Measurements from ENCODE around the gene ZNF608.

Gene ZNF608

GRCh38 chr5:124755041-124755440 is 8.6 kb upstream of the ZNF608 start:
- DNase-seq (ENCODE audit: low read depth in 3 of 3): no peak

DNA sequence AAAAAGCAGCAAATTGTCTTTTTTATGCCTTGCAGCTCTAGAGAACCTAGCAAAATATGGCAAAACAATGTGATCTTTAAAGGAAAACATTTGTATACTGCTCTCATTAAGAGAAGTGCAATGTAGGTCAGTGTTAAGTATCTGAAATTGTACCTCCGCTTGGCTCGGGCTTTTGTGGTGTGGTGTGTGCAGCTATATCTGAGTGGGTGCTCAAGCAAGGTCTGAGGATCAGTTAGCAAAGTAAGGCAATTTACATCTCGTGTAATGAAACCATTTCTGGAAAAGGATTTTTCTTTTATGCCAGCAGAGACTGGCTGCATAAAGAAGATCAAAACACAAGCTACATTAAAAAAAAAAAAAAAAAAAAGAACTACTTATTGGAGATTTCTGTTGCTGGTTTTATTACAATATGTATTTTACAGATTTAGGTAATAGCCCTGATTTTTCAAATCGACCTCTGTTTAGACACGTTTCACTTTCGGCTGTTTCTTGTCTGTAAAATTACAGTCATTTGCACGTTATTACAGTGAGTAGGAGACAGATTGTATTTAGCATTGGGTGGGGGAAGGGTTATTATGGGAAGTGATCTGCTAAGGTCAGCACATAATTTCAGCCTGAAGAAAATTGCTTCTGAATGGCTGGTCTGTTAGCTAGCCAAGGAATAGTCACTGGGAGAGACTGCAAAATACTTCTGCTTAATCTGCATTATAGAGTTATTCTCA is 7.9 kb upstream of the ZNF608 start:
- DNase-seq (ENCODE audit: low read depth in 3 of 3): no peak

- no peak for DNase-seq (ENCODE audit: low read depth in 3 of 3)
These were observed 6.6 kb upstream of the ZNF608 start for GRCh38 chr5:124752854-124753720.

- no peak for DNase-seq (ENCODE audit: low read depth in 3 of 3)
These were observed 4.6 kb upstream of the ZNF608 start for GRCh38 chr5:124751031-124751430.

DNA sequence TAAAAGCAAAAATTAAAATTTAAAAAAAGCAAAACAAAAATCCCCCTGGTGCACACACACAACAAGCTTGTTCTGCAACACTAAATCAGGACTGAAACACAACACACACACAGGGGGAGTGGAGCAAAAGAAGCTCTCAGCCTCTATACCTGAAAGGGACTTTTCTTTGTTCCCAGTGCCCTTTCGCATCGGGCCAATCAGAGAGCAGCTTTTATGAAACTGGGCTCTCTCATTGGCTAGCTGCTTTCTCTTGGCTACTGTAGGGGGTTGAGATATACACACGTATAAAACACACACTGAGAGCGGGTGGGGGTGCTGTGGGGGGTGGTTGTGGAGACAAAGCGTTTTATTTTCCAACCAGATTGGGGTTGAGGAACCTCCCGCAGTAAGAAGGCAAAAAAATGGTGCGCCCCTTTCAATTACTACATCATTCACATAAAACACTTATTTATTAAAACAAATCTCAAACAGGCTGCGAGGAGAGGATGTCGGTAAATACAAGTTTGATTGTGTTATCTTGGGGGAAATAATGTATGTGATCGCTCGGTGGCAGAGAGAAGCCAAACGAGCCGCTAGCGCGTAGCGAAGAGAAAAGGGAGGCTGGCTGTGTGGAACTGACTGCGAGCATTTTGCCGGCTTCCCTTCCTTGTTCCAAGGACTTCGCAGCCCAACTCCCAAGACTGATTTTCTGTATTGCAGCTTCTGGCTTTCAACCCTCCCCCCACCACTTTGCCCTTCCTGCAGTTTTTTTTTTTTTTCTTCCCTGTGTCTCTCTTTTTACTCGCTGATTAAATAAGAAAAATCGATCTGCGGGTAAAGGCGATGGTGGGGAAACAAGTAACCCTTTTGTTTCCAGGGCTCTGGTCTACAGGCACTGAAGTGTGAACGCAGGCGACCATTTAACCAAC is 2.5 kb upstream of the ZNF608 start:
- no peak for DNase-seq (ENCODE audit: low read depth in 3 of 3)

DNA sequence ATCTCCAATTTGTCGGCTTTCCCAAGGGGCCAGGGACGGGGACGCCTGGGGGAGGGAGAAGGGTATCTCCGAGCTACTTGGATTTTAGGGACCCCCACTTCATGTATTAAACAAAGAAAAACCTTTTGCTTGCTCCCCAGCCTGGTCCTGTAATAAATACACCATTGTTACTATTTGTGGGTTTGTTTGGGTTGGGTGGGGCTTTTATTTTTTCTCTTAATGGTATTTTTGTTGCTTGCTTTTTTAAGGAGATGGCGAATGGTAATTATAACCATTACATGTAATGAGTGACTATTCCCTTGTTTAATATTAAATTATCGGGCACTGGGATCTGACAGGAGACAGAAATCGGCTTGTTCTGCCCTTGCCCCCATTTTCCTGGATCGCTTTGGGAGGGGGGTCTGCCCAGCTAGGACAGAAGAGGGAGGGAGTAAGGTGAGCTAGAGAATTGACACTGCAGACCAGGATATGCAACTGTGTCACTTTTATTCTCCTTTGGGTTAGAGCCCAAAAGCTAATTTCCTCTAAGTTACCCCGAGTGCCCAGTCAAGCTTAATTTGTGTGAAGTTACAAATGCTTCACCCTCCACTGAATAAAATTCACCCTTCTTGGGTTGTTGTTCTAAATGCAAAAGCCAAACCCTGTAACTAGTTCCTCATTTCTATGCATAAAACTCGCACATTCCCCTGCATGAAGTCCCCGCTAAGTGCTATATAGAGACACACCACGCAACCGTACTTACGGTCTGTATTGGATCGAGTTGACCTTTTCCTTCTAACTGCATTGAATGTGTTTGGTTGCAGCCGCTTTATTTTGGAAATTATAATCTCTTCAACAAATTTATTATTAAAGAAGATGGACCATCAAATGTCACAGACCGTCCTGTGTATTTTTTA is 1.6 kb upstream of the ZNF608 start:
- DNase-seq (ENCODE audit: low read depth in 3 of 3): no peak

DNA sequence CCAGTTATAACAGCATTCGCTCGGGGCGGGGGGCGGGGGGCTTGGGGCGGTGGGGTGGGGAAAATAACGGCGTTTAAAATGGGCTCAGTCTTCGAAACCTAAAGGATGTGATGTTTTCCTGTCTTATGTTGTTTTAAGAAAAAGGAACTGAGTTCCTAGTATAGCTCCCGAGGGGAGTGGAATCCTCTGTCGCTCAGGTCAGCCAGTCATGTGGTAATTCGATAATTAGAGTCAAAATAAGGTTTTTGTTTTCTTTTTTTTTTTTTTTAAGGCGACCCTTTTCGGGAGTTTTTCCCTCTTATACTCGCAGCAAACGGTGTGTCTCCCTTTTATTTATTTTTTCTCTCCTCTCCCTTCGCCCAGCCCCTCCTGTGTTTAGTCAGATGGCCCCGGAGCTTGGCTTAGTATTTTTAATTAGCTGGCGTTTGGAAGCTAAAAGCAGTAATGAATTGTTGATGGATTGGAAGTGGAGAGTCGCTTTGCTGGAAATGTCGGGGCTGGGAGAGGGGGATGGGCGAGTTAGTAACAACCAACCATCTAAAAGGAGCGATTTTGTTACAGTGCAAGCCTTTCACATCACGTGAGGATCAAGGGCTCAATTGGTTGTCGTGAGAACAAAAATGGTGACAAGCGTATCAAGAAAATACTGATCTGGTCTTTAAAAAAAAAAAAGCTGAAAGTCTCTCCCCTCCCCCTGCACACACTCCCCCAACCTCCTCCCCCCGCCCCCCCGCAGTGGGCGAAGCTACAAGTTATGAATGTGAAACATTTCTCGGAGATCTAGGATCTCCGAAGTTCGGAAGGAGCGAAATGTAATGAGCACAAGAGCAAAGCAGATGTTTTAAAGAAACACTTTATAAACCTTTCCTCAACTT is 714 bp upstream of the ZNF608 start:
- no peak for DNase-seq (ENCODE audit: low read depth in 3 of 3)

DNA sequence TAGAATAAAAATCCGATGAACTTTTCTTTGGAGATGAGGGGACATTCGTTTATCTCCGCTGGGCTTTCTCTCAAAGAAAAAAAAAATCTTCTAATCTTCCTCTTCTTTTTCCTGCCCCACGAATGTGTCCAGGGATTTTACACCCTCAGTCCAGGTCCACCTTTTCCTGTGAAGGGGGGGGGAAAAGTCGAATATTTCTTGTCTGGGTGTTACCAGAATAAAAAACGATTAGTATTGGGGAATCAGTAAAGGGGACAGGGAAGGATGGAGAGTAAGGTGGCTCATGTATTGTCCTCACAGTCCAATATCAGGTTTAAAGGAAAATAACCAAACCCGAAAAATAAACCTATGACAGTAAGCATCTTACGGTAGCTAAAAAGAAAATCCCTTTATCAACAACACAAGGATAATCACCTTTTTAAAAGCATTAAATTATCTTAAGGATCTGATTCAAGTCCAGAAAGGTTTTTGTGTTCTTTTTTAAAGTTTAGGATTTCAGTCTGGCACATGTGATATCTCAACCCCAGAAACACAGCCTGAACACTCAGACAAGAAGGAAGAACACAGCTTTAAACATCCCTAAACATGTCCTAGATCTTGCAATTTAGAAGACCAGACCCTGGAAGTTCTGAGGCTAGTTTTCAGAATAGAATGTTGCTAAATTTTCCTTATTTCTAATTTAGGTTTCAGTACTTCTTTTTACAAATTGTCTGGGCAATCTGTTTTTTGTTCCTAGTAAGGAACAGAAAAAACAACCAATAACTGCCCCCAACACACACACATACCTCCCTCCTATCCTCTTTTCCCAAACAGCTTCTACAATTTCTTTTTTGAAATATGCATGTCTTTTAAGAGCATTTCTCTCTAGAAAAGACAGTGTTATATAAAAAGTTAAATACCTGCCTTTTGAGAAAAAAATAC is 1.2 kb downstream of the ZNF608 start:
- DNase-seq (ENCODE audit: low read depth in 3 of 3): no peak

DNA sequence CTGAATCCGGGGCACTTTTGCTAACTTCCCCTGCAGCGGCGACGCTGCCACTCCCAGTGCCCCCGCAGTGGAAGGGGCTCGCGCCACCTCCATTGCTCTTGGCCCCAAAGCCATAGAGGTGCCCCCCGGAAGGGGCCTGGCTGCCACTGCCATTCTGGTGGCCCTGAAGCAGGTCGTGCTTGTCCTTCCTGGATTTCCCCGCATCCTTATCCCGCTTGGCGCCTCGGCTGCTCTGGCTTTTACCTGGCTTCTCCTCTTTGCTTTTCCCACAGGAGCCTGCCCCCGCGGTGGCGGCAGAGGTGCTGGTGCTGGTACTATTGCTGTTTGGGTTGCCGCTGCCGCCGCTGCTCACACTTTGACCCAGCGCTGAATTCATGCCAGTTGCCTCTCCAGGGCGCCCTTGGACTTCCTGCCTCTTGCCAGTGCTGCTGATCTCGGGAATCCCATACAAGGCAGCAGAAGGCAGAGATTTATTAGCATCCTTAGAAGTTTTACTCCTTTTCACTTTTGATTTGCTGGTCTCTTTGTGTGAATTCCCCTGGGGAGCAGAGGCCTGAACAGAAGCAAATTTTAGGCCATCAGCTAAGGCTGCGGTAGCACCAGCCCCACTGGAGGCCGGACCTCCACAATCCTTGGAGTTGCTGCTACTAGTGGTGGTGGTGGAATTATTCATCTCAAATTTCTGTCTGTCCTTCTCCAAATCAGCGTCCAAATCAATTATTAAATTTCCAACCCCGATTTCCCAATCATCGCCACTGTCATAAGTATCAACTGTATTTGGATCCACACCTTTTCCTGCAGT is 2.1 kb downstream of the ZNF608 start:
- no peak for DNase-seq (ENCODE audit: low read depth in 3 of 3)

DNA sequence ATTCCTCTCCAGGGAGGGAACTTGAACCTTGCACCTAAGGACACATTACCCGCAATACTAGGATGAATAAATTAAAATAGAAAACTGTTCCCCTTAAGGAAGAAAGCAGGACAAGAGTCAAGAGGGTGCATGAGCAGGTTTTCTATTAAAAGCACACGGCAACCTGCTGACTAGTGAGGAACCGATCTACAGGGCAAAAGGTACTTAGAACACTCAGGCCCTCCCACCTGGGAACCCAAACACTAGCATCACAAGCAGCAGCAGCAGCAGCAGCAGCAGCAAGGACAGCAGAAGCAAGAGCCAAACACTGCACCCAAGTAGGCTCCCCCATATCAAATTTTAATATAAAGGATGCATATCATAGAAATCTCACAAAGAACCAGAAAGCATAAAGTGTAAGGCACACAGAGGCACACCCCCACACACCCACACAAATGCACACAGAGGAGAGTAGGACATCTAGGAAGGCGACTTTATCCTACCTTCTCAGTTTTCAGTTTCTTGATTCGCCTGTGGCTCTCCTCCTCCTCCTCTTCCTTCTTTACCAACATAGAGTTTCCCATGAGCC is 2.8 kb downstream of the ZNF608 start:
- no peak for DNase-seq (ENCODE audit: low read depth in 3 of 3)

GRCh38 chr5:124742983-124743601 is 3.3 kb downstream of the ZNF608 start:
- DNase-seq (ENCODE audit: low read depth in 3 of 3): no peak

- DNase-seq (ENCODE audit: low read depth in 3 of 3): no peak
These were observed 3.9 kb downstream of the ZNF608 start for GRCh38 chr5:124742521-124742920.

- no peak for DNase-seq (ENCODE audit: low read depth in 3 of 3)
These were observed 4.5 kb downstream of the ZNF608 start for GRCh38 chr5:124741711-124742496.

GRCh38 chr5:124740991-124741583 is 5.4 kb downstream of the ZNF608 start:
- no peak for DNase-seq (ENCODE audit: low read depth in 3 of 3)

DNA sequence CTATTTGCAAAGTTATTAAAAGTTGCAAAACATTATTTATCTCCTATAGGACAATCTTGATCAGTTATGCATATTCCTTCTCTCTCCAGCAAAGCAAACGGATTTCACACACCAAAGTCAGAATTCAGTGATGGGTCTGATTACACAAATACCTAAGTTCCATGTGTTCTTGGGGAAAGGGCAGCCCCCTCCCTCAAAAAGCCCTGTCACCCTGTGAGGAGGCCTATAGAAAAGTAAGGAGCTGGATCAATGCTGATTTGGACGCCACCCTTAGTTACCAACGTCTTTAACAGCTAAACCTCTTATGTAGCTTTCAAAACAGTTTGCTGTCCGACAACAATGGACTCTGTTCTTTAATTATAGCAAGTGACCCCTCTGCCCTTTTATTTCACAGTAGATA is 6.4 kb downstream of the ZNF608 start:
- no peak for DNase-seq (ENCODE audit: low read depth in 3 of 3)

DNA sequence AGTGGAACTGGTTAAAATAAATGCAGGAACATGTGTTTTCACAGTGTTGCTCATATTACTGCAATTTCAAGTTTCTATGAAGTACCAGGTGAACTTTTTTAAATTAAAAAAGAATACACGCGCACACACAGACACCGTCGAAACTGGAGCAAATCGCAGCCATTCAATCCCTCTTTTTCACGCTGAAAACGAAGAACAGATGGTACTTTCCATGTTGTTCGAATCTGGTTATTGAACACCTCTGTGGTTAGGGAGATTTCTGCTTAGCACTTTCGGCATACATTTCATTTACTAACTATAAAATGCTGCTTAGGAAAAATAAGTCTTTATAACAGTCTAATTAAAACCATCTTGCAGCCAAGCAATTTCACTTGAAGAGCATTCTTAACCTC is 6.8 kb downstream of the ZNF608 start:
- DNase-seq (ENCODE audit: low read depth in 3 of 3): no peak

Data from stimulated activated CD4-positive, alpha-beta T cell treated with anti-CD3 and anti-CD28 coated beads, TNF-alpha, amount 100 ng/mL, for 24 hours (primary cell).